ENCODE measurements around the gene SPOCK1. TPM values are rescaled to one million over a fixed set of nuclear protein-coding genes. Genes with fewer than 3 reads are reported as not detected.

The SPOCK1 gene
- total RNA-seq, 1 experiment from 2014 or later = 0.27 TPM

GRCh38 chr5:136957428-136957827 is 541.7 kb downstream of the SPOCK1 start:
- TF ChIP-seq EZH2 (IDR thresholded peaks at IDR 0.05) = no peak
- TF ChIP-seq MAX (IDR thresholded peaks at IDR 0.05) = no peak
- TF ChIP-seq EGR1 (IDR thresholded peaks at IDR 0.05; ENCODE audit: low read depth) = no peak
- TF ChIP-seq ZBTB33 (IDR thresholded peaks at IDR 0.05; ENCODE audit: extremely low read depth, insufficient replicate concordance, low read length) = no peak
- no peak for TF ChIP-seq CBX3 (IDR thresholded peaks at IDR 0.05; ENCODE audit: low read depth)
- TF ChIP-seq FOSL1 (IDR thresholded peaks at IDR 0.05; ENCODE audit: low read depth) = no peak
- TF ChIP-seq, protein P1, sequence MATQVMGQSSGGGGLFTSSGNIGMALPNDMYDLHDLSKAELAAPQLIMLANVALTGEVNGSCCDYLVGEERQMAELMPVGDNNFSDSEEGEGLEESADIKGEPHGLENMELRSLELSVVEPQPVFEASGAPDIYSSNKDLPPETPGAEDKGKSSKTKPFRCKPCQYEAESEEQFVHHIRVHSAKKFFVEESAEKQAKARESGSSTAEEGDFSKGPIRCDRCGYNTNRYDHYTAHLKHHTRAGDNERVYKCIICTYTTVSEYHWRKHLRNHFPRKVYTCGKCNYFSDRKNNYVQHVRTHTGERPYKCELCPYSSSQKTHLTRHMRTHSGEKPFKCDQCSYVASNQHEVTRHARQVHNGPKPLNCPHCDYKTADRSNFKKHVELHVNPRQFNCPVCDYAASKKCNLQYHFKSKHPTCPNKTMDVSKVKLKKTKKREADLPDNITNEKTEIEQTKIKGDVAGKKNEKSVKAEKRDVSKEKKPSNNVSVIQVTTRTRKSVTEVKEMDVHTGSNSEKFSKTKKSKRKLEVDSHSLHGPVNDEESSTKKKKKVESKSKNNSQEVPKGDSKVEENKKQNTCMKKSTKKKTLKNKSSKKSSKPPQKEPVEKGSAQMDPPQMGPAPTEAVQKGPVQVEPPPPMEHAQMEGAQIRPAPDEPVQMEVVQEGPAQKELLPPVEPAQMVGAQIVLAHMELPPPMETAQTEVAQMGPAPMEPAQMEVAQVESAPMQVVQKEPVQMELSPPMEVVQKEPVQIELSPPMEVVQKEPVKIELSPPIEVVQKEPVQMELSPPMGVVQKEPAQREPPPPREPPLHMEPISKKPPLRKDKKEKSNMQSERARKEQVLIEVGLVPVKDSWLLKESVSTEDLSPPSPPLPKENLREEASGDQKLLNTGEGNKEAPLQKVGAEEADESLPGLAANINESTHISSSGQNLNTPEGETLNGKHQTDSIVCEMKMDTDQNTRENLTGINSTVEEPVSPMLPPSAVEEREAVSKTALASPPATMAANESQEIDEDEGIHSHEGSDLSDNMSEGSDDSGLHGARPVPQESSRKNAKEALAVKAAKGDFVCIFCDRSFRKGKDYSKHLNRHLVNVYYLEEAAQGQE (IDR thresholded peaks at IDR 0.05; ENCODE audit: low read depth) = no peak
- TF ChIP-seq ATF3 (IDR thresholded peaks at IDR 0.05) = no peak
- TF ChIP-seq YY1 (IDR thresholded peaks at IDR 0.05; ENCODE audit: extremely low read depth, insufficient replicate concordance, low read depth, low read length) = no peak
- TF ChIP-seq POLR2AphosphoS5 (IDR thresholded peaks at IDR 0.05; ENCODE audit: low read depth, low read length) = no peak
- TF ChIP-seq ELF1 (IDR thresholded peaks at IDR 0.05; ENCODE audit: borderline replicate concordance, low read depth) = no peak
- no peak for TF ChIP-seq ZFX (IDR thresholded peaks at IDR 0.05)
- no peak for TF ChIP-seq SIN3A (IDR thresholded peaks at IDR 0.05; ENCODE audit: low read depth)
- no peak for TF ChIP-seq POLR2A (IDR thresholded peaks at IDR 0.05; ENCODE audit: borderline replicate concordance, extremely low read depth, insufficient read depth, insufficient read length)
- TF ChIP-seq CEBPB (IDR thresholded peaks at IDR 0.05; ENCODE audit: low read depth) = no peak
- TF ChIP-seq, protein P2, sequence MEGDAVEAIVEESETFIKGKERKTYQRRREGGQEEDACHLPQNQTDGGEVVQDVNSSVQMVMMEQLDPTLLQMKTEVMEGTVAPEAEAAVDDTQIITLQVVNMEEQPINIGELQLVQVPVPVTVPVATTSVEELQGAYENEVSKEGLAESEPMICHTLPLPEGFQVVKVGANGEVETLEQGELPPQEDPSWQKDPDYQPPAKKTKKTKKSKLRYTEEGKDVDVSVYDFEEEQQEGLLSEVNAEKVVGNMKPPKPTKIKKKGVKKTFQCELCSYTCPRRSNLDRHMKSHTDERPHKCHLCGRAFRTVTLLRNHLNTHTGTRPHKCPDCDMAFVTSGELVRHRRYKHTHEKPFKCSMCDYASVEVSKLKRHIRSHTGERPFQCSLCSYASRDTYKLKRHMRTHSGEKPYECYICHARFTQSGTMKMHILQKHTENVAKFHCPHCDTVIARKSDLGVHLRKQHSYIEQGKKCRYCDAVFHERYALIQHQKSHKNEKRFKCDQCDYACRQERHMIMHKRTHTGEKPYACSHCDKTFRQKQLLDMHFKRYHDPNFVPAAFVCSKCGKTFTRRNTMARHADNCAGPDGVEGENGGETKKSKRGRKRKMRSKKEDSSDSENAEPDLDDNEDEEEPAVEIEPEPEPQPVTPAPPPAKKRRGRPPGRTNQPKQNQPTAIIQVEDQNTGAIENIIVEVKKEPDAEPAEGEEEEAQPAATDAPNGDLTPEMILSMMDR (IDR thresholded peaks at IDR 0.05 in 2 of 3, conservative IDR thresholded peaks at IDR 0.05 in 1 of 3; ENCODE audit: borderline replicate concordance in 1 of 3, insufficient read depth in 1 of 3, low read depth in 2 of 3, low read length in 2 of 3) = no peak
- no peak for TF ChIP-seq SRF (IDR thresholded peaks at IDR 0.05; ENCODE audit: low read depth)
- TF ChIP-seq ZNF274 (IDR thresholded peaks at IDR 0.05; ENCODE audit: low read depth, low read length) = no peak
- Histone ChIP-seq H3K79me2 (ENCODE audit: insufficient read depth, low read length) (no peaks in the 10 kb centered on the region), H3K27me3 (ENCODE audit: insufficient read depth, low read length) (no peaks in the 10 kb centered on the region), H3K36me3 (ENCODE audit: control insufficient read depth in 1 of 2, insufficient read depth in 2 of 2, low read length in 2 of 2) (no peaks in the 10 kb centered on the region), H3K4me1 (ENCODE audit: control insufficient read depth in 1 of 2, insufficient read depth in 2 of 2, low read length in 2 of 2) (no peaks in the 10 kb centered on the region), H3K9ac (ENCODE audit: low read length) (no peak overlapping the region), H2AFZ (ENCODE audit: low read depth, low read length, poor library complexity, severe bottlenecking) (no peak overlapping the region), H3K4me2 (ENCODE audit: low read length) (no peak overlapping the region), H3K4me3 (replicated peaks in 1 of 2; ENCODE audit: low read depth in 1 of 2, low read length in 2 of 2) (no peak overlapping the region), H3K9me2 (ENCODE audit: insufficient read depth) (no peaks in the 10 kb centered on the region), H3K9me3 (ENCODE audit: control insufficient read depth in 1 of 2, insufficient read depth in 1 of 2, low read depth in 1 of 2, low read length in 2 of 2) (no peaks in the 10 kb centered on the region), H3K27ac (ENCODE audit: low read depth, low read length) (no peak overlapping the region), H4K20me1 (ENCODE audit: insufficient read depth) (no peaks in the 10 kb centered on the region)
- intact Hi-C loops (cut with micrococcal nuclease) = no loop called here
- ChIA-PET RAD21 (ENCODE audit: low non-redundant PET in 1 of 2, low total read pairs in 2 of 2, uncharacterized antibody in 2 of 2, unreplicated experiment in 2 of 2) (no interaction called here), CTCF (no interaction called here), POLR2A (no interaction called here)
- no TSS peak for BruUV-seq (replicated peaks)
- no peak for ATAC-seq
- DNase-seq (ENCODE audit: low read depth, low spot score) = no peak

All from HCT116 (cell line).